ENCODE results near the gene OR2W1.
A peak's percentile ranks its signal among the peaks of the same experiment; 100 is the strongest.

OR2W1 gene

DNA sequence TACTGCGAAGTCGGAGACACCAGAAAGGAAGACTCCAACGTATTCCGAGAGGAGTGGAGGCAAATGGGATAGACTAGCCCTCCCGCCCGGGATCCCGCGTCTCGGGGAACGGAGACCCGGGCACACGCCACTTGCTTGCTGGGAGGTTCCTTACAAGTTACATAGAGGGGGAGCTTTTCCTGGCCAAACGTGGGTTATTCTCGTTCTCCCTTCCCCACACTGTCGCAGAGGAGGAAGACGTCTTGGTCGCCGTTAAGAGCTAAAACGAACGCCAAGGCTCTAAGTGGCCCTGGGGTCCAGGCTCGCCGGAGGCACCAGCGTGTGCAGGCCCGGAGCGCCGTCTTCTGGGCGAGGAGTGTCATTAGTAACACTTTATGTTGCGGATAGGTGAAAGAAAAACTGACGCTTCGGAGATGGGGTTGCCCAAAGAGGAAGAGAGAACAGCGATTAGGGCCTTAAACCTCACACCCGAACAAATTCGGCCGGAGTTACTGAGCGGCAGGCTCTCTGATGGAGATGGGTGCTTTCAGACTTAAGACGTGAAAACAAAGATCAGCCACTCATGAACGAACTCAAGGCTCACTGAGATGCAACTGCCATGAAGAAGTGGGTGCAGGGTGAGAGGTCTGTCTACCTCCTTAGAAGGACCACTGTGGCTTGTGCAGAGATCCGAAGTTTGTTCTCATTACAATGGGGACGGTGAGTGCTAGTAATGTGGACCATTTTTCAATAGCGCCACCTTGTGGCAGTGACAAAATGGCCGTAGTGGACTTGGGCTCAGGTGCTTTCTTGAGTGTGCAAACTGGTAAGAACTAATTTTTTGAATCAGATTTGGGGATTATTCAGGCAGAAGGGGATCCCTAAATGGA lies 28.2 kb downstream of the OR2W1 start:
- H3K36me3 ChIP-seq (ENCODE audit: insufficient read depth, low read length): no peaks in the 10 kb centered on the region
- H3K9ac ChIP-seq (ENCODE audit: low read depth, low read length): peak overlapping the region; percentile 95
- H3K4me1 ChIP-seq (ENCODE audit: insufficient read depth, low read length): no peaks in the 10 kb centered on the region
- H3K9me3 ChIP-seq (ENCODE audit: control insufficient read depth, insufficient read depth, low read length): peaks cover 5% of the 10 kb centered on the region; the same call in 1 of the 2 replicates

DNA sequence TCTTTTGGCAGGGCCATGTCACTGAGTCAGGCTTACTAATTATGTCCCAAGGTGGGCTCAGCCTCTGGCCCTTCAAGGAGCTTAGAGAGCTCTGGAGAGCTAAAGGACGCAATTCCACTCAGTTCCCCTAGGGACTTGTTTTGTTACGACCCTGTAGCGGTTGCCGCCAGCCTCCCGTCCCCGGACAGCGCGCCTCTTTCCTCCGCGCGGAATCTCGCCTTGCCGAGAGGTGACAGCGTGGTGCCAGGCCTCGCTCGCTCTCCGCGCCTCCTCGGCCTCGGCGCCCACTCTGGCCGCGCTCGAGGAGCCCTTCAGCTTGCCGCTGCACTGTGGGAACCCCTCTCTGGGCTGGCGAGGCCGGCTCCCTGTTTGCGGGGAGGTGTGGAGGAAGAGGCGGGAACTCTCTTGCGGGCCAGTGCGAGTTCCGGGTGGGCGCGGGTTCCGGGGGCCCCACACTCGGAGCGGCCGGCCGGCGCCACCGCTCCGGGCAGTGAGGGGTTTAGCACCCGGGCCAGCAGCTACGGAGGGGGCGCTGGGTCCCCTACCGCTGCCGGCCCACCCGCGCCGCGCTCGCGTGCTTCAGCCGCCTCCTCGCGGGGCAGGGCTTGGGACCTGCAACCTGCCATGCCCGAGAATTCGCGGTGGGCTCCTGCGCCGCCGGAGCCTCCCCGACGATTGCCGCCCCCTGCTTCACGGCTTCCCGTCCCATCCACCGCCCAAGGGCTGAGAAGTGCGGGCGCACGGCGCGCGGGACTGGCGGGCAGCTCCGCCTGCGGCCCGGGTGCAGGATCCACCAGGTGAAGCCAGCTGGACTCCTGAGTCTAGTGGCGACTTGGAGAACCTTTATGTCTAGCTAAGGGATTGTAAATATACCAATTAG lies 30.0 kb downstream of the OR2W1 start:
- Histone ChIP-seq H3K4me1 (ENCODE audit: insufficient read depth, low read length) (no peaks in the 10 kb centered on the region), H3K36me3 (ENCODE audit: insufficient read depth, low read length) (no peaks in the 10 kb centered on the region), H3K9ac (ENCODE audit: low read depth, low read length) (no peak overlapping the region), H3K9me3 (ENCODE audit: control insufficient read depth, insufficient read depth, low read length) (peaks cover 5% of the 10 kb centered on the region; the same call in 1 of the 2 replicates)

- no peaks in the 10 kb centered on the region for H3K4me1 ChIP-seq (ENCODE audit: insufficient read depth, low read length)
- peaks cover 5% of the 10 kb centered on the region; the same call in 1 of the 2 replicates for H3K9me3 ChIP-seq (ENCODE audit: control insufficient read depth, insufficient read depth, low read length)
- H3K9ac ChIP-seq (ENCODE audit: low read depth, low read length): peak overlapping the region; percentile 52; the same call in 1 of the 2 replicates
- no peaks in the 10 kb centered on the region for H3K36me3 ChIP-seq (ENCODE audit: insufficient read depth, low read length)
Observed at GRCh38 chr6:29011276-29011734, 33.7 kb downstream of the OR2W1 start.

DNA sequence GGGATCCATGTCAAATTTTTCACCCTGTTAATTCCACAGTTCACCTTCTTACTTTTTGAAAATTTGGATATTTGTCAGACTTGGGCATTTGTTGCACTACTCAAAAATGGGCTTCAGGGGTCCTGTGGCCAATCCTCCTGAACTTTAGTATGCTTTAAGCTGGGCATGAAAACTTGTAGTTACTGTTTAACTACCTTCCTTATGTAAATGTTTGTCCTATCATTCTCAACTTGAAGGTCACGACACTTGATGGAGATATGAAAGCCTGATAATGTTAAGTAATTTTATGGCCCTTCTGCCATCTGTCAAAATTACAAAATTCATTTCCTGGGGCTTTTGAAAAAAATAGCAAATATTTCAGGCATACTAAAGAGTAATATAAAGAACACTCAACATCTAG lies 35.6 kb downstream of the OR2W1 start:
- Histone ChIP-seq H3K36me3 (ENCODE audit: insufficient read depth, low read length) (no peaks in the 10 kb centered on the region), H3K9ac (ENCODE audit: low read depth, low read length) (no peak overlapping the region), H3K4me1 (ENCODE audit: insufficient read depth, low read length) (no peaks in the 10 kb centered on the region), H3K9me3 (ENCODE audit: control insufficient read depth, insufficient read depth, low read length) (0 out of 2 replicates have a peak, but pooled peaks cover 1% of the 10 kb centered on the region)

GRCh38 chr6:29008089-29008488 lies 36.9 kb downstream of the OR2W1 start:
- Histone ChIP-seq H3K4me1 (ENCODE audit: insufficient read depth, low read length) (no peaks in the 10 kb centered on the region), H3K36me3 (ENCODE audit: insufficient read depth, low read length) (no peaks in the 10 kb centered on the region), H3K9ac (ENCODE audit: low read depth, low read length) (no peak overlapping the region), H3K9me3 (ENCODE audit: control insufficient read depth, insufficient read depth, low read length) (no peaks in the 10 kb centered on the region)

DNA sequence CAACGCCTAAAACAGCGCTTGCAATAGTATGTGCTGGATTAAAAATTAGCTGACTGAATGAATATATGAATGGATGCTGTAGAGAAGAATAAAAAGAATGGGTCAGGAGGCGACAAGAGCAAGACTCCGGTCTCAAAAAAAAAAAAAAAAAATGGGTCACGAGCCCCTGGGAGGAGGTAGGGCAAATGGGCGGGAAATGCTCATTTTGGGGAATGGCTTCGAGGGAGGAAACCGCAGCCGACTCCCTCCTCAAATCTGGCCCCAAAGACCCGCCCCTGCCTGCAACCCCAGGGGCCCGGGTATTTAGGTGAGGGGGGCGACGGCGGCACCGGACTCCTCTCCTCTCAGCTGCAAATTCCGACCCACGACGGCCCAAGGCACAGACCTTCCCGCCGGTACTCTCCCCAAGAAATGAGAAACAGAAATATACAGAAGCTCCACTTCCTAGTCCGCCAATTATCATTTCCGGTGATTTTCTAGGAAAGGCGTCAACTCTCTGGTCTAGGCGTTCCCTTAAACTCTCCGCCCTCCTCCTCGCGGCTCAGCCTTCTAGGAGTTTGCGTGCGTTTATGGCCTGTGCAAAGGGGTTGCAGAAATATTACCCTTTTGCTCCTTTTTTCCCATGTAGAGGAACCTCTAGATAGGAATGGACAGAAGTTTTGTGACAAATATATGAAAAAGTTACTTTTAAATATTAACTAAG lies 39.6 kb downstream of the OR2W1 start, which contains the start of gene ZNF311:
Gene ZNF311 (minus strand): TSS at position 133 of the 703 bp plus-strand sequence. CDS start 1,361 bp downstream, outside the sequence.
- H3K9ac ChIP-seq (ENCODE audit: low read depth, low read length): peak within 1 kb of the TSS; percentile 92
- H3K9me3 ChIP-seq (ENCODE audit: control insufficient read depth, insufficient read depth, low read length): no peaks in the 10 kb centered on the region
- no peaks in the 10 kb centered on the region for H3K36me3 ChIP-seq (ENCODE audit: insufficient read depth, low read length)
- H3K4me1 ChIP-seq (ENCODE audit: insufficient read depth, low read length): no peaks in the 10 kb centered on the region

GRCh38 chr6:28996844-28997510 lies 48.0 kb downstream of the OR2W1 start:
- peaks cover 4% of the 10 kb centered on the region; the same call in 1 of the 2 replicates for H3K9me3 ChIP-seq (ENCODE audit: control insufficient read depth, insufficient read depth, low read length)
- H3K36me3 ChIP-seq (ENCODE audit: insufficient read depth, low read length): peaks cover 2% of the 10 kb centered on the region; the same call in 1 of the 2 replicates
- H3K4me1 ChIP-seq (ENCODE audit: insufficient read depth, low read length): no peaks in the 10 kb centered on the region
- no peak overlapping the region for H3K9ac ChIP-seq (ENCODE audit: low read depth, low read length)

GRCh38 chr6:28995093-28995650 lies 49.8 kb downstream of the OR2W1 start:
- Histone ChIP-seq H3K9me3 (ENCODE audit: control insufficient read depth, insufficient read depth, low read length) (peaks cover 4% of the 10 kb centered on the region; the same call in 1 of the 2 replicates), H3K36me3 (ENCODE audit: insufficient read depth, low read length) (peaks cover 2% of the 10 kb centered on the region; the same call in 1 of the 2 replicates), H3K9ac (ENCODE audit: low read depth, low read length) (no peak overlapping the region), H3K4me1 (ENCODE audit: insufficient read depth, low read length) (no peaks in the 10 kb centered on the region)
